Raji (cell line): Measurements from ENCODE around the gene ADAMTS14.

Experiments
- POLR2A ChIP-seq: IDR thresholded peaks from 2 replicates; pipeline ENCODE4 v1.6.1; 2011; ENCODE audit warnings: low read depth, low read length, control low read depth; ENCODE audit not compliant: insufficient read depth

Gene ADAMTS14

DNA sequence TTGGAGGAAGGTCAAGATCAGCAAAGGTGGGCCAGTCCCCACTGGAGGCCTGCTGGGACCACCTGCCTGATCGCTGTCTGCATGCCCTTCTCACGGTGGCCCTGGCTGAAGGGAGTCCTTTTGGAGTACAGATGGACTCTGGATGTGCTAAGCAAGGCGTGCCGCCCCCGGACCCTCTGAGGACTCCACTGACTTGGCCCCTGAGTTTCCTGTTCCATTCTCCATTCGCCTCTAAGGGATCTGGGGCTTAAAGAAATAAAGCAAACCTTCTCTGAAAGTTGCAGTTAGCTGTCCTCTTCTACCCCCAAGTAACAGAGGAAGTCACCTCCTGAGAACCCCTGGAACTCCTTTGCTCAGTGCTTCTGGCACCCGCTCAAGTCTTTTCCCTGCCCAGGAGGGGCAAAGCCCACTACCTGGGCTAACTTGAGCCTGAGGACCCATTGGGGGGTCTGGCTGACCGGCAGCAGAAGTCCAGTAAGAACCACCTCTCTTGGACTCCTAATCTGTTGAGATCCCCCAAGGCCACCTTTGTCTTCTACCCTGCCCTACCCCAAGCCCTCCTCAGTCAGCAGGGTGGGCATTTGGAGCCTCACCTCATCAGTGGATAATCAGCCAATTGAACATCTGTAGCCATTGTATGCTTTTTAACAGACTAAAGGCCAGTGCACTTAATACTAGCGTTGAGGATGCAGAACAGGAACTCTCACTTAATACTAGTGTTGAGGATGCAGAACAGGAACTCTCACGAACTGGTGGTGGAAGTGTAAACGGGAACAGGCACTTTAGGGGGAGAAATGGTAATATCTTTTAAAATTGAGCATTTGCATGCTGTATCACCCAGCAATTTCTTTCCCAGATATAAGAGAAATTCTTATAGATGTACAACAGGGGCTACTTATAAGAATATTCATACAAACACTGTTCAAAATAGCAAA lies 110.7 kb downstream of the ADAMTS14 start:
- TF ChIP-seq POLR2A, result no peak

DNA sequence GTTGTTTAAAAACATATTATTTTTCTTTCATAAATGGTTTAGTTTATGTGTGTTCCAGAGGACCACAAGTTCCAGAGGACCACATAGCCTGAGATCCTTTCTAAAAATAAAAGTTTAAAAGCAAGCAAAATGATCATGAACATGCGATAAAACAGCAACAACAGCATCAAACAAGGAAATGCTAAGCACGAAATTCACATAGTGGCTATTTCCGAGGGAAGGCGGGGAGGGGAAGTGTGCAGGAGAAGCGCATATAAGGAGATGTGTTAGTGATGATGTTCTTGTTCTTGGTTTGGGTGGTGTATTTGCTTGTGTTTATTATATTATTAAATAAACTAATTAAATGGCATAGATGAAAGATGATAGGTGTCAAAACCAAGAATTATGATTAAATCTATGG lies 111.7 kb downstream of the ADAMTS14 start:
- no peak for TF ChIP-seq POLR2A

GRCh38 chr10:70784471-70784870 lies 112.2 kb downstream of the ADAMTS14 start:
- TF ChIP-seq POLR2A, result no peak

GRCh38 chr10:70785190-70785589 lies 112.9 kb downstream of the ADAMTS14 start, which contains the start of gene TBATA:
TSS of gene TBATA (minus strand) at chr10:70785377. CDS start at chr10:70783379, 1,998 bp downstream.
- TF ChIP-seq POLR2A, result no peak

- TF ChIP-seq POLR2A, result no peak
Measured at GRCh38 chr10:70786799-70787415, 114.6 kb downstream of the ADAMTS14 start.

- no peak for TF ChIP-seq POLR2A
Measured at GRCh38 chr10:70791386-70792039, 119.2 kb downstream of the ADAMTS14 start.

GRCh38 chr10:70795613-70796012 lies 123.3 kb downstream of the ADAMTS14 start:
- no peak for TF ChIP-seq POLR2A

DNA sequence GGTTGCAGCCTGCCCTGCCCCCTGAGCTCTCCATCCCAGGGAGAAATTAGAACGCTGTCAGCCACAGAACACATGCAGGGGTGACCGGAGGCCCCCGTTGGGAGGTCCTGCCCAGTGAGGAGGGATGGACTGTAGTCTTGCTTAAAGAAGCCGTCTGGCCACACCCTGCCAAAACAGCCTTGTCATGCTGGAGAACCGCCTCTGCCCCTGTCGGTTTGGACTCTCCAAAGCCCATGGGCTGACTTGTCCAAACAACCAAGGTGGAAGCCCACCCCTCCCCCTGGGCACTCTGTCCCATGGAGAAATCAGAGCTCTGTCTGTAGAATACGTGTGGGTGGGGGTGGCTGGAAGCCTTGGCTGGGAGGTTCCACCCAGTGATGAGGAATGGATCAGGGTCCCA lies 125.5 kb downstream of the ADAMTS14 start:
- no peak for TF ChIP-seq POLR2A

GRCh38 chr10:70799124-70799523 lies 126.8 kb downstream of the ADAMTS14 start:
- TF ChIP-seq POLR2A, result no peak

DNA sequence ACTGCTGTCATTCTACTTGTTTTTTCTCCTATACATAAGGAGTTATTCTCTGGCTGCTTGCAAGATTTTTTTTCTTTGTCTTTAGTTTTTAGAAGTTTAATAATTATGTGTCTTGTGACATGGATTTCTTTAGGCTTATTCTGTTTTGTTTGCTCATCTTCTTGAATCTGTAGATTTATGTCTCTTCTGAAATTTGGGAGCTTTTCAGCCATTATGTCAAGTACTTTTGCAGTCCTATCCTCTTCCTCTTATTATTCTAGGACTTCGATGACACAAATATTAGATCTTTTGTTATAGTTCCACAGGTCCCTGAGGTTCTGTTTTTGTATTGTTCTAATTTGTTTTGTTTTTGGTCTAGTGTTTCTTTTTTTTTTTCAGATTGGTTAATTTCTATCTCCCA lies 129.5 kb downstream of the ADAMTS14 start:
- TF ChIP-seq POLR2A, result no peak

- no peak for TF ChIP-seq POLR2A
Measured at GRCh38 chr10:70803775-70804420, 131.6 kb downstream of the ADAMTS14 start.

GRCh38 chr10:70804421-70804808 lies 132.1 kb downstream of the ADAMTS14 start:
- TF ChIP-seq POLR2A, result no peak

DNA sequence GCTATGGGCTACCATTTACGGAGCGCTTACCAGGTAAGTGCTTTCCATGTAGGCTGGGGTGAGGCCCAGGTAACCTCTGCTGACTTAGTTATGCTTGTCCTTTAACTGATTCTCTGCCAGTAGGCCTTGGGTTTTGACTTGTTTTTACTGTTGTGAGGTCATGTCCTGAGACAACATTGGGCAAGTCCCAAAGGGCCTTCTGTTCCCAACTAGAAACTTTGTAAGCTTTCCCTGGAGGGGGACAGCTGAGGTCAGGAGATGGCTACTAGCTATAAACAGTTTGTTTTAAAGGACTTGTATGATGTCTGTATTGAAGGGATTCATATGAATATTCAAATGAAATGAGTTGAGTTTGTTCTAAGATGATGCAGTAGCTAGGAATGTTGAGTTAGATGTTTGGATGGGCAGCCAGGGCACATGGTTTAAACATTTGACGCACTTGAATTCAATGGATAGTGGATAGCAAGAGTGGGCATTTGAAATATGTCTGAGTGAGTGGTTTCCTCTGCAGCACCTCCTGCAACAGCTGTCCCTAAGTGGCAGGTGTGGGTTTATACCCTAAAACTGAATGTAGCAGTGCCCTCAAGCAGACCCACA lies 133.4 kb downstream of the ADAMTS14 start:
- TF ChIP-seq POLR2A, result no peak

DNA sequence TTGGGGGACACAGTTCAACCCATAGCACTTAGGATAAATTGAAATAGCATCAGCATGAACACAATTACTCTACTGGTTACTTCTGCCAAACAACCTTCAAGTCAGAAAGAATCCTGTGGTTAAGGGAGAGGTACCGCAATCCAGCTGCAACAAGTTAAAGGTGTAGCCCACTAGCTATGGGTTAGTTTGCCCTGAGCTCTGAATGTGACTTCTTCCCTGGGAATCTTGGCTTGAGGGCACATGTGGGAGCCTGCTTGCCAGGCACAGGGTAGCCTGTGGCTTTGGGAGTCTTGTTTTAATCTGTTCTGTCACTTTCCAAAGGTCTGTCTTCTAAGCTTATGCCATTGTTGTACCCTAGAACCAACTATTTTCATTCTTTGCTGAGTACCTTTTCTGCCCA lies 134.5 kb downstream of the ADAMTS14 start:
- no peak for TF ChIP-seq POLR2A

DNA sequence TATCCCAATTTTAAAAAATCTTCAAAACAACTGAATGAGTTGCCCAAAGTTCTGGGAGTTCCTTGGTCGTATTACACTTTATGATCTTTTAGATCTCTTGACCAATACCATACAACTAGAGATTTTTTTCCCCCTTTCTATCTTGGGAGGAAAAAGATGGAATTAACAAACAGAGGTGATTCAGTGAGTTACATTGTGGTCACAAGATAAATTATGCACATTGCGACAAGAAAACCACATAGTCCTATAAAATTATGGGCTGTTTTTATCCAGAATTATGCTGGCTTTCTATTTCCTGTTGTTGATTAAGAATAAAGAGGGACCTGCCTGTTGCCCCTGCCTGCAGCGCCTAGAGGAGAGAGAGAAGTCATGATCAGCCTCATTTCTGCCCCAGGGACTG lies 135.2 kb downstream of the ADAMTS14 start:
- no peak for TF ChIP-seq POLR2A

DNA sequence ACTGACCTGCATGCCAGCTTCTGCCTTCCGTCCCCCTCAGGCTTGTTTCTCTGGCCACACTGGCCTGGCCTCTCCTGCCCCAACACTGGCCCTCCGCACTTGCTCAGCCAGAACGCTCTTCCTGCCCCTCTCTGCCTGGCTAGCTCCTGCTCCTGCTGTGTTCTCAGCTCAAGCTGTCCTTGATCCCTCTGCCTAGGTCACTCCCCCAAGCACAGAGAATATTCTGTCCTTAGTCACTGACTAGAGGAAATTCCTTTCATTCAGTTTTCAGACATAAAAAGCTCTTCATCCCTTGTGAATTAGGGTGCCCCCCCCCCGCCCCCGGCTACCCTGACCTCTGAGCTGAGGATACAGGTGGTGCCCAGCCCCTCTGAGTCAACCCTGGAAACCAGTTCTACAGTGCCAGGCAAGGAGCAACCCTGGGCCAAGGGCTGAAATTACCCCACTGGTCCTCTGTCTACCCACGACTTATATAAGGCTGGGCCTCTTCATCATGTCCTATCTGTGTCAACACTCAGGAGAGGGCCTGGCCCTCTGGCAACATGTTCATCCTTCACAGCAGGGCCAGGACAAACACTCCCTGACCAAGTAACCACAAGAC lies 136.8 kb downstream of the ADAMTS14 start:
- no peak for TF ChIP-seq POLR2A
